ENCODE results near the gene CCL19. TPM values are rescaled to one million over a fixed set of nuclear protein-coding genes. Genes with fewer than 3 reads are reported as not detected.

Gene CCL19
- polyA plus RNA-seq, 1 of the 3 experiments (the other 2 are of a cell fraction) = not detected

GRCh38 chr9:34684145-34684544 is 6.9 kb downstream of the CCL19 start:
- WGBS (ENCODE audit: low lambda C conversion rate) = 90% methylated on average over 3 of the region's 4 CpGs
- POLR2A ChIA-PET = no interaction called here
- TF ChIP-seq SIN3A (IDR thresholded peaks at IDR 0.05; ENCODE audit: borderline replicate concordance, low read depth, low read length) = no peak

GRCh38 chr9:34675869-34676268 is 15.2 kb downstream of the CCL19 start:
- Histone ChIP-seq H3K9me3 (no peaks in the 10 kb centered on the region), H2AFZ (ENCODE audit: low read depth) (no peak overlapping the region), H3K4me3 (ENCODE audit: low read depth in 2 of 2, low read length in 1 of 2) (no peak overlapping the region), H3F3A (replicated peaks; ENCODE audit: insufficient read depth) (no peaks in the 10 kb centered on the region), H3K36me3 (replicated peaks in 1 of 2; ENCODE audit: control insufficient read depth in 1 of 2, insufficient read depth in 2 of 2, low read length in 1 of 2) (no peaks in the 10 kb centered on the region), H3K4me2 (no peak overlapping the region), H3K4me1 (ENCODE audit: control insufficient read depth in 1 of 2, insufficient read depth in 2 of 2, low read depth in 1 of 2, low read length in 1 of 2) (no peaks in the 10 kb centered on the region), H3K27me3 (ENCODE audit: insufficient read depth) (no peaks in the 10 kb centered on the region), H3K9ac (no peak overlapping the region), H4K20me1 (ENCODE audit: insufficient read depth) (no peaks in the 10 kb centered on the region), H3K79me2 (ENCODE audit: insufficient read depth) (no peaks in the 10 kb centered on the region), H3K27ac (ENCODE audit: low read depth in 2 of 2, low read length in 1 of 2) (no peak overlapping the region), H3K9me2 (no peaks in the 10 kb centered on the region)
- POLR2A ChIA-PET = no interaction called here
- CTCF ChIA-PET = interaction anchor here (0.7 to 5.7 kb wide), 13 partner anchors 10 to 193 kb away, joined by 3 to 57 read pairs (median 5); partner anchors contain the start of genes CCL19 and GALT
- WGBS (ENCODE audit: low lambda C conversion rate) = 94% methylated on average over 2 of the region's 2 CpGs
- no peak for DNase-seq
- TF ChIP-seq MEF2A (IDR thresholded peaks at IDR 0.05; ENCODE audit: borderline replicate concordance, low read depth) = no peak
- TF ChIP-seq SIN3A (IDR thresholded peaks at IDR 0.05; ENCODE audit: borderline replicate concordance, low read depth, low read length) = no peak

More at GRCh38 chr9:34684145-34684544, 6.9 kb downstream of the CCL19 start:
- no peak overlapping the region for H3K4me3 ChIP-seq (ENCODE audit: low read depth in 2 of 2, low read length in 1 of 2)
- no peaks in the 10 kb centered on the region for H3K36me3 ChIP-seq (replicated peaks in 1 of 2; ENCODE audit: control insufficient read depth in 1 of 2, insufficient read depth in 2 of 2, low read length in 1 of 2)
- no peaks in the 10 kb centered on the region for H3K4me1 ChIP-seq (ENCODE audit: control insufficient read depth in 1 of 2, insufficient read depth in 2 of 2, low read depth in 1 of 2, low read length in 1 of 2)
- no peaks in the 10 kb centered on the region for H3F3A ChIP-seq (replicated peaks; ENCODE audit: insufficient read depth)
- H3K27me3 ChIP-seq (ENCODE audit: insufficient read depth) = no peaks in the 10 kb centered on the region
- no peaks in the 10 kb centered on the region for H3K9me3 ChIP-seq
- CTCF ChIA-PET = interaction anchor here (1.4 kb wide), 1 partner anchor 17 kb away, joined by 5 read pairs; no protein-coding TSS in a partner anchor
- no peaks in the 10 kb centered on the region for H3K79me2 ChIP-seq (ENCODE audit: insufficient read depth)
- H3K9ac ChIP-seq = no peak overlapping the region
- no peak overlapping the region for H2AFZ ChIP-seq (ENCODE audit: low read depth)
- DNase-seq = no peak
- no peak overlapping the region for H3K4me2 ChIP-seq
- no peaks in the 10 kb centered on the region for H3K9me2 ChIP-seq
- no peaks in the 10 kb centered on the region for H4K20me1 ChIP-seq (ENCODE audit: insufficient read depth)
- H3K27ac ChIP-seq (ENCODE audit: low read depth in 2 of 2, low read length in 1 of 2) = no peak overlapping the region

- Histone ChIP-seq H3K4me1 (ENCODE audit: control insufficient read depth in 1 of 2, insufficient read depth in 2 of 2, low read depth in 1 of 2, low read length in 1 of 2) (no peaks in the 10 kb centered on the region), H3K4me3 (ENCODE audit: low read depth in 2 of 2, low read length in 1 of 2) (peak overlapping the region in 1 of 2 experiments; percentile 11; a peak in 1 of 4 replicates), H3K27me3 (ENCODE audit: insufficient read depth) (no peaks in the 10 kb centered on the region), H3K79me2 (ENCODE audit: insufficient read depth) (no peaks in the 10 kb centered on the region), H3K9me2 (no peaks in the 10 kb centered on the region), H3F3A (replicated peaks; ENCODE audit: insufficient read depth) (no peaks in the 10 kb centered on the region), H3K9me3 (no peaks in the 10 kb centered on the region), H3K9ac (no peak overlapping the region), H2AFZ (ENCODE audit: low read depth) (no peak overlapping the region), H3K27ac (ENCODE audit: low read depth in 2 of 2, low read length in 1 of 2) (no peak overlapping the region), H4K20me1 (ENCODE audit: insufficient read depth) (no peaks in the 10 kb centered on the region), H3K36me3 (replicated peaks in 1 of 2; ENCODE audit: control insufficient read depth in 1 of 2, insufficient read depth in 2 of 2, low read length in 1 of 2) (no peaks in the 10 kb centered on the region), H3K4me2 (no peak overlapping the region)
- POLR2A ChIA-PET = no interaction called here
- DNase-seq = peak; percentile 84
- CTCF ChIA-PET = interaction anchor here (0.7 to 5.7 kb wide), 21 partner anchors 10 to 319 kb away, joined by 3 to 57 read pairs (median 4); partner anchors contain the start of genes CCL19, CCL21, DCTN3 and GALT
- 62% methylated on average over 10 of the region's 10 CpGs for WGBS (ENCODE audit: low lambda C conversion rate)
- no peak for TF ChIP-seq NRF1 (IDR thresholded peaks at IDR 0.05; ENCODE audit: low read depth, low read length)
- TF ChIP-seq FOSL2 (IDR thresholded peaks at IDR 0.05; ENCODE audit: borderline replicate concordance, low read depth) = no peak
- no peak for TF ChIP-seq FOXJ3 (CRISPR knock-in tag; IDR thresholded peaks at IDR 0.05)
- no peak for TF ChIP-seq GATA2 (CRISPR knock-in tag; IDR thresholded peaks at IDR 0.05)
- TF ChIP-seq USF2 (IDR thresholded peaks at IDR 0.05; ENCODE audit: borderline replicate concordance, low read depth, low read length) = no peak
- TF ChIP-seq TEAD4 (IDR thresholded peaks at IDR 0.05; ENCODE audit: borderline replicate concordance, insufficient read depth) = no peak
- TF ChIP-seq NFIC (IDR thresholded peaks at IDR 0.05; ENCODE audit: borderline replicate concordance) = no peak
- TF ChIP-seq ZBTB33 (IDR thresholded peaks at IDR 0.05; ENCODE audit: borderline replicate concordance, low read depth) = no peak
- TF ChIP-seq USF1 (IDR thresholded peaks at IDR 0.05; ENCODE audit: borderline replicate concordance, low read depth) = no peak
- no peak for TF ChIP-seq EP300 (IDR thresholded peaks at IDR 0.05; ENCODE audit: borderline replicate concordance in 1 of 2, low read depth in 1 of 2, low read length in 1 of 2)
- peak; percentile 83 for TF ChIP-seq RAD21 (IDR thresholded peaks at IDR 0.05; ENCODE audit: low read length)
- no peak for TF ChIP-seq RFX5 (IDR thresholded peaks at IDR 0.05; ENCODE audit: low read length)
- no peak for TF ChIP-seq SIN3A (IDR thresholded peaks at IDR 0.05; ENCODE audit: borderline replicate concordance, low read depth, low read length)
- TF ChIP-seq RCOR1 (IDR thresholded peaks at IDR 0.05; ENCODE audit: low read length) = no peak
- TF ChIP-seq PBX3 (IDR thresholded peaks at IDR 0.05) = no peak
Observed at GRCh38 chr9:34675048-34675714, 15.9 kb downstream of the CCL19 start.

Data from SK-N-SH (cell line).